OCI-LY3 (cell line): ENCODE results near the gene SRSF11.
A peak's percentile ranks its signal among the peaks of the same experiment; 100 is the strongest.

Experiments
- H2AFZ ChIP-seq: fragments of 200-600, 300-600 bp; shearing (Covaris generic); 2 replicates; pipeline ENCODE4 v1.6.0; 2014; ENCODE audit warnings: antibody characterized with exemption, low read depth, low read length
- H3K27ac ChIP-seq: fragments of 200-600, 300-600 bp; sonication (generic); 2 replicates; pipeline ENCODE4 v1.5.1; 2014; ENCODE audit warnings: mild to moderate bottlenecking, low read length, moderate library complexity, mixed read lengths
- H3K27me3 ChIP-seq: fragments of 200-600, 300-600 bp; sonication (generic); 2 replicates; pipeline ENCODE4 v1.6.1; 2014; ENCODE audit warnings: low read depth, low read length, mixed read lengths
- H3K36me3 ChIP-seq: fragments of 200-600, 300-600 bp; sonication (generic); replicated peaks from 2 replicates; pipeline ENCODE3; 2014; ENCODE audit warnings: low read depth, low read length, mixed read lengths
- H3K4me1 ChIP-seq: fragments of 300-600, 200-600 bp; sonication (generic); 2 replicates; pipeline ENCODE4 v1.6.1; 2014; ENCODE audit warnings: low read length, mixed read lengths
- H3K4me2 ChIP-seq: fragments of 200-600, 300-600 bp; sonication (generic); 2 replicates; pipeline ENCODE4 v1.6.1; 2014; ENCODE audit warnings: low read length, mixed read lengths
- H3K4me3 ChIP-seq: fragments of 300-600, 200-600 bp; sonication (generic); 2 replicates; pipeline ENCODE4 v1.5.1; 2014; ENCODE audit warnings: antibody characterized with exemption, mild to moderate bottlenecking, low read length, moderate library complexity
- H3K79me2 ChIP-seq: fragments of 300-600, 200-600 bp; shearing (Covaris generic); 2 replicates; pipeline ENCODE4 v1.6.1; 2014; ENCODE audit warnings: mild to moderate bottlenecking, low read length, mixed read lengths
- H3K9ac ChIP-seq: fragments of 300-600, 200-600 bp; shearing (Covaris generic); 2 replicates; pipeline ENCODE4 v1.6.0; 2014; ENCODE audit warnings: mild to moderate bottlenecking, low read length, moderate library complexity
- H3K9me3 ChIP-seq: fragments of 200-600, 300-600 bp; shearing (Covaris generic); 2 replicates; pipeline ENCODE4 v1.6.1; 2014; ENCODE audit warnings: low read length, mixed read lengths; ENCODE audit not compliant: insufficient read depth
- H4K20me1 ChIP-seq: fragments of 200-600, 300-600 bp; sonication (generic); 2 replicates; pipeline ENCODE4 v1.6.1; 2016; ENCODE audit warnings: low read length, mixed read lengths; ENCODE audit not compliant: insufficient read depth
- CTCF ChIP-seq: fragments of 200-600, 300-600 bp; sonication (generic); IDR thresholded peaks from 2 replicates; pipeline ENCODE4 v1.5.1; 2014; ENCODE audit warnings: antibody characterized with exemption, low read length, low read depth
- EZH2phosphoT487 ChIP-seq: fragments of 200-600 bp; shearing (Covaris generic); IDR thresholded peaks from 2 replicates; pipeline ENCODE4 v1.6.1; 2018; ENCODE audit warnings: antibody characterized with exemption, mixed run types, low read depth

SRSF11 gene

GRCh38 chr1:70208292-70208691 lies 12.9 kb upstream of the SRSF11 start:
- H3K9me3 ChIP-seq = no peaks in the 10 kb centered on the region
- TF ChIP-seq EZH2phosphoT487 (no peak), CTCF (no peak)
- no peak overlapping the region for H2AFZ ChIP-seq
- H3K9ac ChIP-seq = no peak overlapping the region
- peaks cover 18% of the 10 kb centered on the region for H3K4me1 ChIP-seq
- H3K36me3 ChIP-seq = no peaks in the 10 kb centered on the region
- no peaks in the 10 kb centered on the region for H4K20me1 ChIP-seq
- no peak overlapping the region for H3K27ac ChIP-seq
- H3K4me2 ChIP-seq = no peak overlapping the region
- no peaks in the 10 kb centered on the region for H3K27me3 ChIP-seq
- H3K79me2 ChIP-seq = peaks cover 99% of the 10 kb centered on the region
- no peak overlapping the region for H3K4me3 ChIP-seq

- TF ChIP-seq CTCF (no peak), EZH2phosphoT487 (no peak)
- Histone ChIP-seq H3K4me2 (no peak overlapping the region), H3K4me3 (no peak overlapping the region), H3K27ac (no peak overlapping the region), H3K27me3 (no peaks in the 10 kb centered on the region), H3K4me1 (peaks cover 8% of the 10 kb centered on the region; the same call in 1 of the 2 replicates), H3K36me3 (no peaks in the 10 kb centered on the region), H3K9ac (no peak overlapping the region), H4K20me1 (no peaks in the 10 kb centered on the region), H2AFZ (no peak overlapping the region), H3K9me3 (no peaks in the 10 kb centered on the region), H3K79me2 (peaks cover 97% of the 10 kb centered on the region)
These were observed 10.4 kb upstream of the SRSF11 start for GRCh38 chr1:70210820-70211219.

GRCh38 chr1:70211541-70211940 lies 9.6 kb upstream of the SRSF11 start:
- no peak overlapping the region for H3K27ac ChIP-seq
- peaks cover 6% of the 10 kb centered on the region; the same call in 1 of the 2 replicates for H3K4me1 ChIP-seq
- no peak overlapping the region for H2AFZ ChIP-seq
- peaks cover 97% of the 10 kb centered on the region for H3K79me2 ChIP-seq
- no peaks in the 10 kb centered on the region for H3K27me3 ChIP-seq
- no peak overlapping the region for H3K4me2 ChIP-seq
- H3K36me3 ChIP-seq = no peaks in the 10 kb centered on the region
- TF ChIP-seq EZH2phosphoT487 (no peak), CTCF (no peak)
- no peaks in the 10 kb centered on the region for H4K20me1 ChIP-seq
- no peaks in the 10 kb centered on the region for H3K9me3 ChIP-seq
- H3K9ac ChIP-seq = no peak overlapping the region
- H3K4me3 ChIP-seq = no peak overlapping the region

- no peak for TF ChIP-seq CTCF
- no peak for TF ChIP-seq EZH2phosphoT487
- H3K4me2 ChIP-seq = 0 out of 2 replicates have a peak overlapping the region, but pooled peaks have one; percentile 77
- H3K36me3 ChIP-seq = peaks cover 30% of the 10 kb centered on the region
- no peak overlapping the region for H3K4me3 ChIP-seq
- H3K4me1 ChIP-seq = peaks cover 31% of the 10 kb centered on the region
- no peak overlapping the region for H3K9ac ChIP-seq
- H3K27me3 ChIP-seq = no peaks in the 10 kb centered on the region
- H3K27ac ChIP-seq = no peak overlapping the region; the same call in none of the 2 replicates
- H3K79me2 ChIP-seq = peaks cover 97% of the 10 kb centered on the region
- H4K20me1 ChIP-seq = peaks cover 28% of the 10 kb centered on the region
- H2AFZ ChIP-seq = no peak overlapping the region
- no peaks in the 10 kb centered on the region for H3K9me3 ChIP-seq
These were observed 1.2 kb upstream of the SRSF11 start for GRCh38 chr1:70220015-70220414.
